NCI-H1417 treated with DMSO at 0.1 percent for 48 hours (cell line): ENCODE results near the gene PRM1.

Source experiments
- DNase-seq: peaks from one replicate; lab custom pipeline; 2025; lab: John Stamatoyannopoulos, UW

Gene PRM1

GRCh38 chr16:11280616-11281522, at the start of gene PRM1:
PRM1 (minus strand) TSS chr16:11281330; CDS start chr16:11281238, 92 bp downstream.
- DNase-seq, result no peak

GRCh38 chr16:11330526-11331237, 49.6 kb upstream of the PRM1 start:
- DNase-seq, result no peak

- no peak for DNase-seq
Observed at GRCh38 chr16:11329891-11330290, 48.8 kb upstream of the PRM1 start.

GRCh38 chr16:11329071-11329491, 48.0 kb upstream of the PRM1 start:
- DNase-seq, result no peak

GRCh38 chr16:11328172-11329070, 47.3 kb upstream of the PRM1 start:
- DNase-seq, result no peak

GRCh38 chr16:11327277-11328171, 46.4 kb upstream of the PRM1 start:
- no peak for DNase-seq

GRCh38 chr16:11326737-11327276, 45.7 kb upstream of the PRM1 start:
- DNase-seq, result no peak

GRCh38 chr16:11326084-11326736, 45.1 kb upstream of the PRM1 start:
- no peak for DNase-seq

- no peak for DNase-seq
Observed at GRCh38 chr16:11325404-11326083, 44.4 kb upstream of the PRM1 start.

- DNase-seq, result no peak
Observed at GRCh38 chr16:11323551-11324336, 42.6 kb upstream of the PRM1 start.

GRCh38 chr16:11322823-11323222, 41.7 kb upstream of the PRM1 start:
- DNase-seq, result no peak

GRCh38 chr16:11321662-11322061, 40.5 kb upstream of the PRM1 start:
- DNase-seq, result no peak

- no peak for DNase-seq
Observed at GRCh38 chr16:11320170-11320569, 39.0 kb upstream of the PRM1 start.

GRCh38 chr16:11319529-11320146, 38.5 kb upstream of the PRM1 start:
- DNase-seq, result no peak

- DNase-seq, result no peak
Observed at GRCh38 chr16:11318817-11319216, 37.7 kb upstream of the PRM1 start.

- DNase-seq, result no peak
Observed at GRCh38 chr16:11316331-11317015, 35.3 kb upstream of the PRM1 start.

GRCh38 chr16:11315510-11315909, 34.4 kb upstream of the PRM1 start:
- DNase-seq, result no peak
